ENCODE data around the gene RGS3.

DNA sequence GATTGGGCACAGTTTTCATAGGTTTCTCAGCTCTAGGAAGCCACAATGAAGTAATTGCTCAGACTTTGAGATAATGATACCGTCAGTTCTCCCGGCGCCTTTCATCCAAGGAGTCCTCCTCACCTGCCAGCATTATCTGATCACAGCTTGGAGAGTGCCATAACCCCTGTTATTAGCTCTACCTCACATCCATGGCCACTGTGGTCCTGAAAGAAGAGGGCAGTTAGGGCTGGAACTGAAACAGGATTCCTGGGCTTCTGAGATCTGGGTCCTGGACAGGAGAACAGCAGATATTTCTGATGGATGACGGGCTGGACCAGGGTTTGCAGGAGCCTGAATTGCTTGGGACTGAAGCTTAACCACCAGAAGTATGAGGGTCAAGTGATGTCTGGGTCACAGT, 13.5 kb downstream of the RGS3 start:
- TF ChIP-seq, protein P1, sequence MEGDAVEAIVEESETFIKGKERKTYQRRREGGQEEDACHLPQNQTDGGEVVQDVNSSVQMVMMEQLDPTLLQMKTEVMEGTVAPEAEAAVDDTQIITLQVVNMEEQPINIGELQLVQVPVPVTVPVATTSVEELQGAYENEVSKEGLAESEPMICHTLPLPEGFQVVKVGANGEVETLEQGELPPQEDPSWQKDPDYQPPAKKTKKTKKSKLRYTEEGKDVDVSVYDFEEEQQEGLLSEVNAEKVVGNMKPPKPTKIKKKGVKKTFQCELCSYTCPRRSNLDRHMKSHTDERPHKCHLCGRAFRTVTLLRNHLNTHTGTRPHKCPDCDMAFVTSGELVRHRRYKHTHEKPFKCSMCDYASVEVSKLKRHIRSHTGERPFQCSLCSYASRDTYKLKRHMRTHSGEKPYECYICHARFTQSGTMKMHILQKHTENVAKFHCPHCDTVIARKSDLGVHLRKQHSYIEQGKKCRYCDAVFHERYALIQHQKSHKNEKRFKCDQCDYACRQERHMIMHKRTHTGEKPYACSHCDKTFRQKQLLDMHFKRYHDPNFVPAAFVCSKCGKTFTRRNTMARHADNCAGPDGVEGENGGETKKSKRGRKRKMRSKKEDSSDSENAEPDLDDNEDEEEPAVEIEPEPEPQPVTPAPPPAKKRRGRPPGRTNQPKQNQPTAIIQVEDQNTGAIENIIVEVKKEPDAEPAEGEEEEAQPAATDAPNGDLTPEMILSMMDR (IDR thresholded peaks at IDR 0.05; ENCODE audit: low read depth, low read length), result no peak
- TF ChIP-seq EZH2phosphoT487 (IDR thresholded peaks at IDR 0.05; ENCODE audit: low read depth), result no peak

Data from OCI-LY3 (cell line).